Right lobe of liver (tissue), 6 donors: ENCODE measurements around the gene FGF14. TPM values are rescaled to one million over a fixed set of nuclear protein-coding genes. Genes with fewer than 3 reads are reported as not detected.

ENCODE experiments used
- ATAC-seq, 4 donors: fragments of 200-7000 bp; cut with Tn5 transposase; one replicate each; pipeline ENCODE4 v1.9.1; 2020; ENCODE audit warnings: mild to moderate bottlenecking in 4 of 4, moderate library complexity in 4 of 4
- DNase-seq, 3 donors: peaks; one replicate each; pipeline ENCODE4 v3.0.0-alpha.2; 2020
- H3K27ac ChIP-seq, 3 donors: fragments of 200-600 bp; one replicate each; pipeline ENCODE4 v1.8.0; 2022
- H3K27me3 ChIP-seq, 2 donors: fragments of 200-600 bp; one replicate each; pipeline ENCODE4 v1.8.0; 2022
- H3K36me3 ChIP-seq, 4 donors: fragments of 200-600 bp; sonication (generic) in 1 of 4; one replicate each; pipeline versions ENCODE4 v1.5.1 to v1.8.0; 2017 to 2022; ENCODE audit warnings: control low read depth in 1 of 4
- H3K4me1 ChIP-seq, 4 donors: fragments of 200-600 bp; sonication (generic) in 1 of 4; one replicate each; pipeline versions ENCODE4 v1.5.1 to v1.8.0; 2017 to 2022; ENCODE audit warnings: control low read depth in 1 of 4
- H3K4me3 ChIP-seq, 3 donors: fragments of 200-600 bp; one replicate each; pipeline ENCODE4 v1.8.0; 2022
- H3K9me3 ChIP-seq, 4 donors: fragments of 200-600 bp; sonication (generic) in 1 of 4; one replicate each; pipeline versions ENCODE4 v1.5.1 to v1.8.0; 2017 to 2022; ENCODE audit warnings: control low read depth in 1 of 4
- CTCF ChIP-seq, 4 donors: fragments of 200-600 bp in 3 of 4; fragments of 450-650 bp in 1 of 4; IDR thresholded peaks; one replicate each; pipeline versions ENCODE4 v1.5.1 to v1.8.0; 2016 to 2022; ENCODE audit warnings: antibody characterized with exemption in 4 of 4, mild to moderate bottlenecking in 2 of 4
- POLR2A ChIP-seq: fragments of 450-650 bp; IDR thresholded peaks from one replicate; pipeline ENCODE4 v1.6.1; 2017; ENCODE audit warnings: antibody characterized with exemption, mild to moderate bottlenecking
- WGBS: methylation state at CpG from one replicate; pipeline ENCODE4 v1.1.6; 2018; ENCODE audit warnings: low coverage, low lambda C conversion rate; ENCODE audit not compliant: insufficient coverage; ENCODE audit errors: missing lambda C conversion rate; 5-methylcytosine and 5-hydroxymethylcytosine counted together
- intact Hi-C, 2 donors: fragments of 100-400 bp; cut with DNase I; formaldehyde crosslinking; loops; one replicate each; pipeline versions ENCODE4 v1.11.2 to v1.14.1; 2022
- total RNA-seq, 6 experiments: library from RNA; depleted of rRNA in 2 of 6; stranded (reverse); fragments of >200 nt in 2 of 6; fragmentation: NEBNext Ultra II Directional in 3 of 6; extraction: Animal tissue kit (Norgen Biotek cat#: 25700) in 3 of 6; gene quantifications; one replicate each; pipeline versions ENCODE4 v1.1.0 to v1.2.4, GENCODE V29; 2016 to 2023
- donor health status: DM: no; HTN: yes; CAD: no.
- donor health status: DM: no; HTN: no; CAD: no.
- donor health status: DM: no; HTN: no; CAD: no.
- donor health status: DM: no; HTN: yes; CAD: no.
- donor health status: DM: no; HTN: yes; CAD: no.

FGF14 gene
- total RNA-seq, 6 experiments from 2014 or later, result 0.42 to 6.3 (median 1.2) TPM

GRCh38 chr13:102394158-102395053 is 7.4 kb downstream of the FGF14 start:
- H3K27me3 ChIP-seq, result no peaks in the 10 kb centered on the region
- ATAC-seq, result peak; percentile 90 to 96 (median 94)
- no peaks in the 10 kb centered on the region for H3K9me3 ChIP-seq
- DNase-seq, result peak; percentile 94 to 97 (median 95)
- TF ChIP-seq CTCF (IDR thresholded peaks at IDR 0.05) (peak; percentile 24 to 50 (median 49)), POLR2A (peak; percentile 81)
- H3K4me1 ChIP-seq, result peaks cover 0 to 7% (median 0%) of the 10 kb centered on the region in 4 donors
- H3K27ac ChIP-seq, result peak overlapping the region; percentile 86 to 91 (median 87)
- no peaks in the 10 kb centered on the region for H3K36me3 ChIP-seq
- peak overlapping the region; percentile 91 to 99 (median 94) for H3K4me3 ChIP-seq
- 4% methylated on average over 25 of the region's 72 CpGs for WGBS
- intact Hi-C loops, result no loop called here

- intact Hi-C loops, result no loop called here
- 73% methylated on average over 7 of the region's 7 CpGs for WGBS
- Histone ChIP-seq H3K9me3 (no peaks in the 10 kb centered on the region), H3K36me3 (no peaks in the 10 kb centered on the region), H3K27me3 (no peaks in the 10 kb centered on the region), H3K27ac (no peak overlapping the region), H3K4me1 (peaks cover 0 to 7% (median 0%) of the 10 kb centered on the region in 4 donors), H3K4me3 (no peak overlapping the region)
- TF ChIP-seq POLR2A (no peak), CTCF (IDR thresholded peaks at IDR 0.05) (no peak)
- no peak for DNase-seq
- ATAC-seq, result no peak
Measured at GRCh38 chr13:102392481-102393209, 9.2 kb downstream of the FGF14 start.

- Histone ChIP-seq H3K36me3 (no peaks in the 10 kb centered on the region), H3K9me3 (no peaks in the 10 kb centered on the region), H3K27ac (no peak overlapping the region), H3K4me1 (no peaks in the 10 kb centered on the region), H3K4me3 (no peak overlapping the region), H3K27me3 (no peaks in the 10 kb centered on the region)
- ATAC-seq (peak in 3 of 4 donors; percentile 39 to 52 (median 49)), DNase-seq (no peak)
- 61% methylated on average over 5 of the region's 5 CpGs for WGBS
- intact Hi-C loops, result no loop called here
- no peak for TF ChIP-seq POLR2A
- TF ChIP-seq CTCF (IDR thresholded peaks at IDR 0.05), result no peak
Measured at GRCh38 chr13:102386461-102386860, 15.4 kb downstream of the FGF14 start.

GRCh38 chr13:102380012-102380411 is 21.8 kb downstream of the FGF14 start:
- Histone ChIP-seq H3K27ac (no peak overlapping the region), H3K36me3 (no peaks in the 10 kb centered on the region), H3K4me3 (no peak overlapping the region), H3K27me3 (no peaks in the 10 kb centered on the region), H3K9me3 (no peaks in the 10 kb centered on the region), H3K4me1 (no peaks in the 10 kb centered on the region)
- no peak for DNase-seq
- ATAC-seq, result no peak
- intact Hi-C loops, result no loop called here
- TF ChIP-seq CTCF (IDR thresholded peaks at IDR 0.05) (no peak), POLR2A (no peak)
- WGBS, result 44% methylated on average over 1 of the region's 1 CpG
